HCT116 (cell line): Measurements from ENCODE around the gene RPS6KA2. TPM values are rescaled to one million over a fixed set of nuclear protein-coding genes. Genes with fewer than 3 reads are reported as not detected.

Experiments used
- ATAC-seq: fragments of 200-7000 bp; cut with Tn5 transposase; 2 replicates; pipeline ENCODE4 v1.9.1; 2020; ENCODE audit warnings: mild to moderate bottlenecking, moderate library complexity
- BruUV-seq: library from RNA; stranded (reverse); fragments of 400-500 nt; replicated peaks from 2 replicates; lab custom pipeline; 2021; lab: Mats Ljungman, UMichigan
- CTCF ChIA-PET: fragments of 300-600 bp; sonication (Branson Sonifier 250); formaldehyde crosslinking; loops from one replicate; lab custom pipeline; 2021; ENCODE audit warnings: antibody characterized with exemption; lab: Charles Lee
- POLR2A ChIA-PET: fragments of 300-600, 350-600 bp; sonication (Branson Sonifier 250); formaldehyde crosslinking; loops from one replicate; lab custom pipeline; 2021; ENCODE audit warnings: antibody characterized with exemption; lab: Charles Lee
- RAD21 ChIA-PET, 2 experiments: fragments of 300-600 bp; sonication (Branson Sonifier 250); formaldehyde crosslinking; loops; one replicate each; lab custom pipeline; 2023; ENCODE audit warnings: low total read pairs in 2 of 2; ENCODE audit not compliant: uncharacterized antibody in 2 of 2, unreplicated experiment in 2 of 2, low non-redundant PET in 1 of 2; lab: Charles Lee
- DNase-seq: peaks from one replicate; pipeline ENCODE4 v3.0.0-alpha.2; 2010; ENCODE audit warnings: low read depth, low spot score
- H2AFZ ChIP-seq: fragments of 200-600 bp; shearing (Covaris generic), sonication (generic); 2 replicates; pipeline ENCODE4 v1.6.1; 2017; ENCODE audit warnings: low read depth, mixed run types, mixed read lengths, antibody characterized with exemption, low read length; ENCODE audit not compliant: poor library complexity, severe bottlenecking
- H3K27ac ChIP-seq: 2 replicates; pipeline ENCODE4 v1.5.1; 2012; ENCODE audit warnings: low read depth, low read length
- H3K27me3 ChIP-seq: fragments of 200-600 bp; sonication (generic); 2 replicates; pipeline ENCODE4 v1.6.1; 2016; ENCODE audit warnings: mixed run types, low read length, mixed read lengths; ENCODE audit not compliant: insufficient read depth
- H3K36me3 ChIP-seq, 2 experiments: fragments of 200-500 bp in 1 of 2; fragments of 200-600 bp in 1 of 2; sonication (Bioruptor generic) in 1 of 2; sonication (generic) in 1 of 2; 2 replicates each; pipeline versions ENCODE4 v1.5.1 to v1.6.1; 2014 to 2016; ENCODE audit warnings: low read length in 2 of 2, inconsistent platforms in 1 of 2, mixed read lengths in 1 of 2, mixed run types in 1 of 2; ENCODE audit not compliant: insufficient read depth in 2 of 2, control insufficient read depth in 1 of 2
- H3K4me1 ChIP-seq, 2 experiments: fragments of 200-600 bp in 1 of 2; sonication (generic) in 1 of 2; 2 replicates each; pipeline versions ENCODE4 v1.5.1 to v1.6.1; 2012 to 2017; ENCODE audit warnings: low read length in 2 of 2, inconsistent platforms in 1 of 2, mild to moderate bottlenecking in 1 of 2, mixed read lengths in 1 of 2, mixed run types in 1 of 2, moderate library complexity in 1 of 2; ENCODE audit not compliant: insufficient read depth in 2 of 2, control insufficient read depth in 1 of 2
- H3K4me2 ChIP-seq: fragments of 200-600 bp; sonication (generic); 2 replicates; pipeline ENCODE4 v1.6.1; 2017; ENCODE audit warnings: mixed run types, low read length, mixed read lengths
- H3K4me3 ChIP-seq, 2 experiments: fragments of 200-600 bp in 1 of 2; sonication (generic) in 1 of 2; replicated peaks in 1 of 2; 2 replicates each; pipeline ENCODE4 v1.5.1; 2011 to 2016; ENCODE audit warnings: low read length in 2 of 2, control low read depth in 1 of 2, low read depth in 1 of 2, mild to moderate bottlenecking in 1 of 2, mixed read lengths in 1 of 2, mixed run types in 1 of 2
- H3K79me2 ChIP-seq: fragments of 200-600 bp; sonication (generic); 2 replicates; pipeline ENCODE4 v1.6.1; 2017; ENCODE audit warnings: mild to moderate bottlenecking, mixed run types, low read length, moderate library complexity, mixed read lengths; ENCODE audit not compliant: insufficient read depth
- H3K9ac ChIP-seq: fragments of 200-600 bp; sonication (generic); 2 replicates; pipeline ENCODE4 v1.6.1; 2016; ENCODE audit warnings: low read length, mixed read lengths
- H3K9me2 ChIP-seq: fragments of 200-600 bp; sonication (generic), shearing (Covaris generic); 2 replicates; pipeline ENCODE4 v1.6.1; 2017; ENCODE audit warnings: mixed run types, mild to moderate bottlenecking, moderate library complexity; ENCODE audit not compliant: insufficient read depth
- H3K9me3 ChIP-seq, 2 experiments: fragments of 200-500 bp in 1 of 2; fragments of 200-600 bp in 1 of 2; sonication (Bioruptor generic) in 1 of 2; sonication (generic) in 1 of 2; 2 replicates each; pipeline ENCODE4 v1.6.1; 2014 to 2017; ENCODE audit warnings: low read length in 2 of 2, mixed read lengths in 2 of 2, inconsistent platforms in 1 of 2, low read depth in 1 of 2, mild to moderate bottlenecking in 1 of 2, mixed run types in 1 of 2, moderate library complexity in 1 of 2; ENCODE audit not compliant: control insufficient read depth in 1 of 2, insufficient read depth in 1 of 2
- H4K20me1 ChIP-seq: fragments of 200-600 bp; sonication (generic), shearing (Covaris generic); 2 replicates; pipeline ENCODE4 v1.6.1; 2017; ENCODE audit warnings: mixed run types, mild to moderate bottlenecking, moderate library complexity; ENCODE audit not compliant: insufficient read depth
- ATF3 ChIP-seq: IDR thresholded peaks from 2 replicates; pipeline ENCODE4 v1.6.1; 2012
- ELF1 ChIP-seq: IDR thresholded peaks from 2 replicates; pipeline ENCODE4 v1.6.1; 2012; ENCODE audit warnings: low read depth, borderline replicate concordance
- EZH2phosphoT487 ChIP-seq: fragments of 200-600 bp; IDR thresholded peaks from 2 replicates; pipeline ENCODE4 v1.6.1; 2018; ENCODE audit warnings: antibody characterized with exemption, borderline replicate concordance
- MAX ChIP-seq: IDR thresholded peaks from 2 replicates; pipeline ENCODE4 v1.6.1; 2012
- POLR2A ChIP-seq: IDR thresholded peaks from 2 replicates; pipeline ENCODE4 v1.7.0; 2011; ENCODE audit warnings: borderline replicate concordance; ENCODE audit not compliant: insufficient read depth, insufficient read length; ENCODE audit errors: extremely low read depth
- RAD21 ChIP-seq: IDR thresholded peaks from 2 replicates; pipeline ENCODE4 v1.6.1; 2012; ENCODE audit warnings: low read depth, mild to moderate bottlenecking
- REST ChIP-seq: IDR thresholded peaks from 2 replicates; pipeline ENCODE4 v1.6.1; 2012; ENCODE audit warnings: low read depth
- YY1 ChIP-seq: IDR thresholded peaks from 2 replicates; pipeline ENCODE4 v1.6.1; 2011; ENCODE audit warnings: low read length, low read depth, moderate library complexity, mild to moderate bottlenecking; ENCODE audit not compliant: insufficient replicate concordance; ENCODE audit errors: extremely low read depth
- ZBTB33 ChIP-seq: IDR thresholded peaks from 2 replicates; pipeline ENCODE4 v1.6.1; 2011; ENCODE audit warnings: mild to moderate bottlenecking, low read length, moderate library complexity; ENCODE audit not compliant: insufficient replicate concordance; ENCODE audit errors: extremely low read depth
- ZNF274 ChIP-seq: fragments of 200-500 bp; sonication (Bioruptor generic); IDR thresholded peaks from 2 replicates; pipeline ENCODE4 v1.6.1; 2014; ENCODE audit warnings: mild to moderate bottlenecking, low read depth, low read length, inconsistent platforms
- intact Hi-C: fragments of 100-400 bp; cut with micrococcal nuclease; formaldehyde crosslinking; loops from 2 replicates; pipeline ENCODE4 v1.10.0; 2022
- total RNA-seq: library from RNA; stranded (reverse); gene quantifications from one replicate; pipeline ENCODE4 v1.2.1, GENCODE V29; 2021; ENCODE audit not compliant: unreplicated experiment

Gene RPS6KA2
- total RNA-seq, 1 experiment from 2014 or later: 8.5 TPM

GRCh38 chr6:166527849-166528248 lies 99.2 kb downstream of the RPS6KA2 start:
- intact Hi-C loops: no loop called here
- H3K27ac ChIP-seq: no peak overlapping the region
- no peaks in the 10 kb centered on the region for H4K20me1 ChIP-seq
- DNase-seq (no peak), ATAC-seq (no peak)
- ChIA-PET RAD21 (no interaction called here), CTCF (no interaction called here), POLR2A (no interaction called here)
- no peaks in the 10 kb centered on the region for H3K79me2 ChIP-seq
- H3K9me3 ChIP-seq: no peaks in the 10 kb centered on the region
- H3K9me2 ChIP-seq: no peaks in the 10 kb centered on the region
- H3K4me2 ChIP-seq: no peak overlapping the region
- H3K4me1 ChIP-seq: peaks cover 15 to 20% of the 10 kb centered on the region in 2 experiments
- no peak overlapping the region for H3K4me3 ChIP-seq
- no peaks in the 10 kb centered on the region for H3K27me3 ChIP-seq
- TF ChIP-seq ZBTB33 (no peak), EZH2phosphoT487 (no peak), RAD21 (no peak), YY1 (no peak), MAX (no peak), POLR2A (no peak), ELF1 (no peak), ZNF274 (no peak), REST (no peak), ATF3 (no peak)
- H3K36me3 ChIP-seq: no peaks in the 10 kb centered on the region
- no peak overlapping the region for H3K9ac ChIP-seq
- no TSS peak for BruUV-seq
- H2AFZ ChIP-seq: no peak overlapping the region
